Activated B cell treated with CpG ODN at 0.5 μM for 24 hours (primary cell): ENCODE results near the gene ZBTB5. TPM values are rescaled to one million over a fixed set of nuclear protein-coding genes. Genes with fewer than 3 reads are reported as not detected.

Source experiments
- ATAC-seq: fragments of 200-7000 bp; cut with Tn5 transposase; one replicate; pipeline ENCODE4 v1.10.0; 2021; ENCODE audit warnings: low read depth, mild to moderate bottlenecking, moderate library complexity
- CTCF ChIA-PET: fragments of 350-600 bp; sonication (Branson Sonifier 250); formaldehyde crosslinking; loops from one replicate; lab custom pipeline; 2021; ENCODE audit warnings: antibody characterized with exemption; lab: Charles Lee
- POLR2A ChIA-PET: fragments of 350-600 bp; sonication (Branson Sonifier 250); formaldehyde crosslinking; loops from one replicate; lab custom pipeline; 2021; ENCODE audit warnings: antibody characterized with exemption; lab: Charles Lee
- DNase-seq: peaks from one replicate; pipeline ENCODE4 v3.0.0; 2022
- H3K27ac Mint-ChIP-seq: one replicate; pipeline ENCODE4 v1.8.0; 2020; ENCODE audit warnings: mixed read lengths
- H3K27me3 Mint-ChIP-seq: one replicate; pipeline ENCODE4 v1.8.0; 2021; ENCODE audit warnings: mixed read lengths
- H3K36me3 Mint-ChIP-seq: one replicate; pipeline ENCODE4 v1.8.0; 2021; ENCODE audit warnings: low read depth, mixed read lengths
- H3K4me1 Mint-ChIP-seq: one replicate; pipeline ENCODE4 v1.8.0; 2021; ENCODE audit warnings: mixed read lengths
- H3K4me3 Mint-ChIP-seq: one replicate; pipeline ENCODE4 v1.8.0; 2020; ENCODE audit warnings: mild to moderate bottlenecking, mixed read lengths
- H3K9me3 Mint-ChIP-seq: one replicate; pipeline ENCODE4 v1.8.0; 2020; ENCODE audit warnings: mixed read lengths
- intact Hi-C: fragments of 100-400 bp; cut with micrococcal nuclease; formaldehyde crosslinking; loops from one replicate; pipeline ENCODE4 v1.15.1; 2024
- total RNA-seq: library from RNA; stranded (reverse); gene quantifications from 2 replicates; pipeline ENCODE4 v1.2.3, GENCODE V29; 2022
- TF ChIP-seq, protein P1 (sequence below): fragments of 200-600 bp; IDR thresholded peaks from one replicate; pipeline ENCODE4 v1.8.0; 2022; ENCODE audit warnings: antibody characterized with exemption, mild to moderate bottlenecking

The ZBTB5 gene
- total RNA-seq, 1 donor from 2014 or later: 28.1 TPM

DNA sequence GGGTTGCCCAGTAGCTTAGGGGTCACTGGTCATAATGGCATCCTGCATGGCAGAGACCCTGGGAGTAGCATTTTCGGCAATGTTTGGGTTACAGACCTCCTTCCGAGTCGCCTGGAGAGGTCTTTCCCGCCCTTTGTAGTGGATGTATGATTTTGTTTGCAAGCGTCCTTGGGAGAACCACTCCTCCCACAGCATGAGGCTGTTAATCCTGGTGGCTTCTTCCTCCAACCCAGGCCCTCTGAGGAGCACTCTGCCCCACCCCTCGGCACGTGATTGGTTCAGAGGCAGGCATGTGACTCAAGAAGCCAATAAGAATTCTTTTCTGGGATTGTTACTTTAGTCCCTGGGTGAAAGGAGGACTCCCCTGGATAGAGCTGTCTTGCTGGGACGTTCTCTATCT lies 73.0 kb downstream of the ZBTB5 start:
- POLR2A ChIA-PET: interaction anchor here (1.0 to 17.4 kb wide), 4 partner anchors 10 to 355 kb away, joined by 3 to 677 read pairs (median 216); no protein-coding TSS in a partner anchor
- H3K9me3 Mint-ChIP-seq: no peaks in the 10 kb centered on the region
- intact Hi-C loops: no loop called here
- CTCF ChIA-PET: interaction anchor here (0.7 to 2.1 kb wide), 5 partner anchors 16 to 62 kb away, joined by 3 to 10 read pairs (median 3); no protein-coding TSS in a partner anchor
- no peak for DNase-seq
- no peaks in the 10 kb centered on the region for H3K27me3 Mint-ChIP-seq
- TF ChIP-seq, protein P1, sequence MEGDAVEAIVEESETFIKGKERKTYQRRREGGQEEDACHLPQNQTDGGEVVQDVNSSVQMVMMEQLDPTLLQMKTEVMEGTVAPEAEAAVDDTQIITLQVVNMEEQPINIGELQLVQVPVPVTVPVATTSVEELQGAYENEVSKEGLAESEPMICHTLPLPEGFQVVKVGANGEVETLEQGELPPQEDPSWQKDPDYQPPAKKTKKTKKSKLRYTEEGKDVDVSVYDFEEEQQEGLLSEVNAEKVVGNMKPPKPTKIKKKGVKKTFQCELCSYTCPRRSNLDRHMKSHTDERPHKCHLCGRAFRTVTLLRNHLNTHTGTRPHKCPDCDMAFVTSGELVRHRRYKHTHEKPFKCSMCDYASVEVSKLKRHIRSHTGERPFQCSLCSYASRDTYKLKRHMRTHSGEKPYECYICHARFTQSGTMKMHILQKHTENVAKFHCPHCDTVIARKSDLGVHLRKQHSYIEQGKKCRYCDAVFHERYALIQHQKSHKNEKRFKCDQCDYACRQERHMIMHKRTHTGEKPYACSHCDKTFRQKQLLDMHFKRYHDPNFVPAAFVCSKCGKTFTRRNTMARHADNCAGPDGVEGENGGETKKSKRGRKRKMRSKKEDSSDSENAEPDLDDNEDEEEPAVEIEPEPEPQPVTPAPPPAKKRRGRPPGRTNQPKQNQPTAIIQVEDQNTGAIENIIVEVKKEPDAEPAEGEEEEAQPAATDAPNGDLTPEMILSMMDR: no peak
- H3K4me1 Mint-ChIP-seq: peaks cover 56% of the 10 kb centered on the region
- no peak overlapping the region for H3K27ac Mint-ChIP-seq
- no peak for ATAC-seq
- H3K4me3 Mint-ChIP-seq: no peak overlapping the region
- H3K36me3 Mint-ChIP-seq: peaks cover 4% of the 10 kb centered on the region

DNA sequence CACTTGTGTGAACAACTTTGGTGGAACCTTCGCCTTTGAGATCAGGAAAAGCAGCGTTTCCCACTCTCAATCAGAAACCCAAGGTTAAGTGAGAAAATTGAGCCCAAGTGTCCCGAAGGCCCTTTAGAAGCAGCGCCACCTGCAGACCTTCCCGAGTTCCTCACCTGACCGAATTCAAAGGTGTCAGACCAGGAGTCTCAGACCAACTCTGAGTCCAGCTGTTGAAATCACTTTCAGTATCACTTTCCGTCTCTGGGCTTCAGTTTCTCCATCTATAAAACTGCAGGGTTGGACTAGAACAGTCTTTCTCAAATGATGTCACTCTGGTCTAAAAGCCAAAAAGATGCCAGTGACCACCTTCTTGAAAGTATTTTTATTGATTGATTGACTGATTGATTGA lies 74.5 kb downstream of the ZBTB5 start:
- TF ChIP-seq, protein P1: no peak
- Mint-ChIP-seq H3K4me1 (peaks cover 66% of the 10 kb centered on the region), H3K27ac (peak overlapping the region; percentile 86), H3K9me3 (no peaks in the 10 kb centered on the region), H3K4me3 (peak overlapping the region; percentile 4), H3K27me3 (no peaks in the 10 kb centered on the region), H3K36me3 (peaks cover 4% of the 10 kb centered on the region)
- ATAC-seq (peak; percentile 54), DNase-seq (no peak)
- intact Hi-C loops: loop anchor here (1.0 kb wide), 1 partner anchor 9 kb away; no protein-coding TSS in a partner anchor
- POLR2A ChIA-PET: interaction anchor here (0.8 to 17.4 kb wide), 5 partner anchors 16 to 356 kb away, joined by 3 to 677 read pairs (median 15); partner anchors contain the start of gene PAX5
- CTCF ChIA-PET: interaction anchor here (0.9 to 2.1 kb wide), 4 partner anchors 10 to 20 kb away, joined by 4 to 10 read pairs (median 6); no protein-coding TSS in a partner anchor

Other genes starting within 250 kb of the ZBTB5 start
- 315 TPM in 2 replicates for gene GRHPR, start 42.8 kb downstream of the ZBTB5 start, total RNA-seq
- 45.4 and 46.3 TPM in 2 replicates for gene POLR1E, start 20.5 kb upstream of the ZBTB5 start, total RNA-seq
- 29.8 and 39.4 TPM in 2 replicates for gene FBXO10, start 110.9 kb upstream of the ZBTB5 start, total RNA-seq
- gene TOMM5, start 127.1 kb upstream of the ZBTB5 start, total RNA-seq: 77.8 and 80.3 TPM in 2 replicates
- gene FRMPD1, start 185.5 kb upstream of the ZBTB5 start, total RNA-seq: 0.07 TPM in 1 of 2 replicates, not detected in the other